Coronary artery (tissue), 2 donors: Measurements from ENCODE around the gene VGF.

Source experiments
- DNase-seq: peaks from one replicate; pipeline ENCODE4 v3.0.0-alpha.2; 2017; ENCODE audit warnings: low spot score
- H3K27ac ChIP-seq, 2 donors: fragments of 200-600 bp; sonication (generic); one replicate each; pipeline ENCODE4 v1.5.1; 2016 to 2019
- H3K4me3 ChIP-seq: fragments of 200-600 bp; sonication (generic); 2 replicates; pipeline ENCODE4 v1.5.1; 2016; ENCODE audit warnings: mild to moderate bottlenecking, moderate library complexity
- CTCF ChIP-seq: fragments of 200-600 bp; sonication (generic); IDR thresholded peaks from one replicate; pipeline ENCODE4 v1.5.1; 2019; ENCODE audit warnings: antibody characterized with exemption

The VGF gene

GRCh38 chr7:101164071-101164840 lies 1.1 kb downstream of the VGF start:
- no peak for DNase-seq
- no peak overlapping the region for H3K27ac ChIP-seq
- no peak for TF ChIP-seq CTCF
- H3K4me3 ChIP-seq, result peak overlapping the region; percentile 63

GRCh38 chr7:101163279-101164070 lies 1.9 kb downstream of the VGF start:
- no peak for DNase-seq
- no peak overlapping the region for H3K27ac ChIP-seq
- TF ChIP-seq CTCF, result no peak
- peak overlapping the region; percentile 63 for H3K4me3 ChIP-seq

- Histone ChIP-seq H3K27ac (no peak overlapping the region), H3K4me3 (peak overlapping the region; percentile 63)
- no peak for TF ChIP-seq CTCF
- DNase-seq, result no peak
Observed at GRCh38 chr7:101162551-101163278, 2.7 kb downstream of the VGF start.

GRCh38 chr7:101161692-101162471 lies 3.5 kb downstream of the VGF start:
- no peak for TF ChIP-seq CTCF
- H3K27ac ChIP-seq, result no peak overlapping the region
- peak overlapping the region; percentile 63 for H3K4me3 ChIP-seq
- no peak for DNase-seq

GRCh38 chr7:101160910-101161309 lies 4.5 kb downstream of the VGF start:
- DNase-seq, result no peak
- H3K27ac ChIP-seq, result no peak overlapping the region
- H3K4me3 ChIP-seq, result no peak overlapping the region
- TF ChIP-seq CTCF, result no peak
